GM10847 (cell line): ENCODE data around the gene GDF11.

ENCODE experiments used
- POLR2A ChIP-seq: IDR thresholded peaks from 2 replicates; pipeline ENCODE4 v1.6.1; 2011; ENCODE audit not compliant: insufficient read length; ENCODE audit errors: extremely low read depth

GDF11 gene

GRCh38 chr12:55742719-55743405 lies at the start of gene GDF11:
GDF11 (plus strand) TSS chr12:55743122; CDS start chr12:55743317, 195 bp downstream.
- TF ChIP-seq POLR2A, result no peak

- TF ChIP-seq POLR2A, result no peak
These were observed 49.4 kb upstream of the GDF11 start for GRCh38 chr12:55693323-55694187.

GRCh38 chr12:55694188-55694515 lies 48.8 kb upstream of the GDF11 start:
- no peak for TF ChIP-seq POLR2A

GRCh38 chr12:55694651-55695050 lies 48.3 kb upstream of the GDF11 start:
- no peak for TF ChIP-seq POLR2A

GRCh38 chr12:55695349-55695748 lies 47.6 kb upstream of the GDF11 start:
- no peak for TF ChIP-seq POLR2A

GRCh38 chr12:55696141-55696540 lies 46.8 kb upstream of the GDF11 start:
- no peak for TF ChIP-seq POLR2A

- no peak for TF ChIP-seq POLR2A
These were observed 46.0 kb upstream of the GDF11 start for GRCh38 chr12:55696796-55697462.

- TF ChIP-seq POLR2A, result no peak
These were observed 45.2 kb upstream of the GDF11 start for GRCh38 chr12:55697686-55698085.

GRCh38 chr12:55698241-55698955 lies 44.5 kb upstream of the GDF11 start:
- TF ChIP-seq POLR2A, result no peak

- no peak for TF ChIP-seq POLR2A
These were observed 44.0 kb upstream of the GDF11 start for GRCh38 chr12:55698965-55699364.

- TF ChIP-seq POLR2A, result no peak
These were observed 43.4 kb upstream of the GDF11 start for GRCh38 chr12:55699471-55700055.

- TF ChIP-seq POLR2A, result no peak
These were observed 42.5 kb upstream of the GDF11 start for GRCh38 chr12:55700255-55701018.

GRCh38 chr12:55702861-55703260 lies 40.1 kb upstream of the GDF11 start:
- no peak for TF ChIP-seq POLR2A

- no peak for TF ChIP-seq POLR2A
These were observed 39.6 kb upstream of the GDF11 start for GRCh38 chr12:55703288-55703687.
